Stomach (tissue), 4 donors: ENCODE data around the gene TPRG1L.

Source experiments
- POLR2A ChIP-seq, 4 donors: fragments of 450-650 bp; IDR thresholded peaks; one replicate each; pipeline ENCODE4 v1.6.1; 2016; ENCODE audit warnings: antibody characterized with exemption in 4 of 4, control low read depth in 2 of 4, mild to moderate bottlenecking in 1 of 4, moderate library complexity in 1 of 4
- POLR2AphosphoS5 ChIP-seq, 3 donors: sonication (generic); formaldehyde crosslinking; IDR thresholded peaks; one replicate each; pipeline ENCODE4 v1.6.1; 2016; ENCODE audit warnings: antibody characterized with exemption in 3 of 3
- TF ChIP-seq, protein P1 (sequence below), 7 experiments: fragments of 450-650 bp in 4 of 7; fragments of 200-600 bp in 3 of 7; sonication (generic) in 3 of 7; IDR thresholded peaks; one replicate each; pipeline ENCODE4 v1.5.1; 2016 to 2019; ENCODE audit warnings: antibody characterized with exemption in 7 of 7, control low read depth in 2 of 7, mild to moderate bottlenecking in 1 of 7

DNA sequence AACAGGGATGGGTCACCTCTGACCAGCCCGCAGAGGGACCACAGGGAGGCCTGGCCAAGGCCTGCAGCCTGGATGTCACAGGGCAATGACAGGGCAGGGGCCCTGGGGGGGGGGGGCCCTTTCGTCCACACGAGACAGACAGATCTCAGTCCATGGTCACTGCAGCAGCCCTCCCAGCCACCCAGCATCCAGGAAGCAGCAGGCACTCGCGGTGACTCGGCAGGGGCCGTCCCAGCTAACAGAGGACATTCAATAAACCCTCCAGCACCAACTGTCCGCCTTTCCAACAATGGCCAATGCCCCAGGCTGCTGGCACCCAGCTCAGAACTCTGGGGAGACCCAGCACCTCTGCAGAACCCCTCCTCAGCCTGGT lies 46.4 kb upstream of the TPRG1L start:
- TF ChIP-seq, protein P1, sequence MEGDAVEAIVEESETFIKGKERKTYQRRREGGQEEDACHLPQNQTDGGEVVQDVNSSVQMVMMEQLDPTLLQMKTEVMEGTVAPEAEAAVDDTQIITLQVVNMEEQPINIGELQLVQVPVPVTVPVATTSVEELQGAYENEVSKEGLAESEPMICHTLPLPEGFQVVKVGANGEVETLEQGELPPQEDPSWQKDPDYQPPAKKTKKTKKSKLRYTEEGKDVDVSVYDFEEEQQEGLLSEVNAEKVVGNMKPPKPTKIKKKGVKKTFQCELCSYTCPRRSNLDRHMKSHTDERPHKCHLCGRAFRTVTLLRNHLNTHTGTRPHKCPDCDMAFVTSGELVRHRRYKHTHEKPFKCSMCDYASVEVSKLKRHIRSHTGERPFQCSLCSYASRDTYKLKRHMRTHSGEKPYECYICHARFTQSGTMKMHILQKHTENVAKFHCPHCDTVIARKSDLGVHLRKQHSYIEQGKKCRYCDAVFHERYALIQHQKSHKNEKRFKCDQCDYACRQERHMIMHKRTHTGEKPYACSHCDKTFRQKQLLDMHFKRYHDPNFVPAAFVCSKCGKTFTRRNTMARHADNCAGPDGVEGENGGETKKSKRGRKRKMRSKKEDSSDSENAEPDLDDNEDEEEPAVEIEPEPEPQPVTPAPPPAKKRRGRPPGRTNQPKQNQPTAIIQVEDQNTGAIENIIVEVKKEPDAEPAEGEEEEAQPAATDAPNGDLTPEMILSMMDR (IDR thresholded peaks at IDR 0.05), result no peak
- TF ChIP-seq POLR2AphosphoS5 (IDR thresholded peaks at IDR 0.05), result no peak
- no peak for TF ChIP-seq POLR2A (IDR thresholded peaks at IDR 0.05)
